K562 (cell line): Measurements from ENCODE around the gene SLC37A4. TPM values are rescaled to one million over a fixed set of nuclear protein-coding genes. Genes with fewer than 3 reads are reported as not detected.
A peak's percentile ranks its signal among the peaks of the same experiment; 100 is the strongest.

Source experiments
- CLOCK ChIP-seq: fragments of 250-450 bp; sonication (Bioruptor Pico); IDR thresholded peaks from 2 replicates; pipeline ENCODE4 v1.4.0; 2020; ENCODE audit warnings: mild to moderate bottlenecking, moderate library complexity, borderline replicate concordance
- COPS2 ChIP-seq: fragments of 450-650 bp; conservative IDR thresholded peaks from 2 replicates; pipeline ENCODE4 v1.6.1; 2016; ENCODE audit warnings: mild to moderate bottlenecking, moderate library complexity
- CREB1 ChIP-seq, 2 experiments: sonication (generic) in 1 of 2; formaldehyde crosslinking in 1 of 2; IDR thresholded peaks; 2 replicates each; pipeline versions ENCODE4 v1.6.1 to v1.8.0; 2012 to 2022; ENCODE audit warnings: inconsistent platforms in 1 of 2, mild to moderate bottlenecking in 1 of 2, missing genetic modification reagents in 1 of 2, moderate library complexity in 1 of 2
- FOXK1 ChIP-seq: sonication (generic); formaldehyde crosslinking; IDR thresholded peaks from 2 replicates; pipeline ENCODE4 v1.8.0; 2022; ENCODE audit warnings: missing genetic modification reagents, mild to moderate bottlenecking, borderline replicate concordance
- GTF2A2 ChIP-seq: IDR thresholded peaks from 2 replicates; pipeline ENCODE4 v1.6.1; 2016; ENCODE audit warnings: mild to moderate bottlenecking, missing genetic modification characterization, missing compliant biosample characterization
- HDAC1 ChIP-seq, 2 experiments: fragments of 450-650 bp; IDR thresholded peaks; 2 replicates each; pipeline ENCODE4 v1.6.1; 2016 to 2017; ENCODE audit warnings: inconsistent platforms in 1 of 2, mild to moderate bottlenecking in 1 of 2, moderate library complexity in 1 of 2
- KAT7 ChIP-seq: sonication (generic); formaldehyde crosslinking; IDR thresholded peaks from 2 replicates; pipeline ENCODE4 v1.8.0; 2022; ENCODE audit warnings: missing genetic modification reagents, mild to moderate bottlenecking, borderline replicate concordance
- RBM14 ChIP-seq: fragments of 200-400 bp; formaldehyde crosslinking; IDR thresholded peaks from 2 replicates; pipeline ENCODE4 v1.6.1; 2018; ENCODE audit warnings: low read depth, mild to moderate bottlenecking, low read length, moderate library complexity, borderline replicate concordance; ENCODE audit not compliant: insufficient read depth
- RREB1 ChIP-seq: fragments of 250-450 bp; sonication (Bioruptor Pico); IDR thresholded peaks from 2 replicates; pipeline ENCODE4 v1.4.0; 2020
- SAP30 ChIP-seq: fragments of 200-600 bp; sonication (generic); IDR thresholded peaks from 2 replicates; pipeline ENCODE4 v1.6.1; 2012; ENCODE audit warnings: borderline replicate concordance, low read depth, mild to moderate bottlenecking, moderate library complexity, low read length, control low read depth, inconsistent platforms; ENCODE audit not compliant: insufficient read depth, poor library complexity, severe bottlenecking
- SIN3A ChIP-seq, 2 experiments: fragments of 150-350 bp in 1 of 2; IDR thresholded peaks; 2 replicates each; pipeline ENCODE4 v1.6.1; 2011 to 2016; ENCODE audit warnings: borderline replicate concordance in 2 of 2, low read depth in 2 of 2, low read length in 2 of 2, mild to moderate bottlenecking in 2 of 2, moderate library complexity in 2 of 2; ENCODE audit not compliant: control insufficient read depth in 1 of 2
- SMARCE1 ChIP-seq: fragments of 450-650 bp; IDR thresholded peaks from 2 replicates; pipeline ENCODE4 v1.7.1; 2016; ENCODE audit warnings: mild to moderate bottlenecking
- ZBED1 ChIP-seq: IDR thresholded peaks from 2 replicates; pipeline ENCODE4 v1.6.1; 2014
- ZC3H4 ChIP-seq: sonication (generic); formaldehyde crosslinking; IDR thresholded peaks from 2 replicates; pipeline ENCODE4 v1.9.0; 2021; ENCODE audit warnings: missing genetic modification reagents, borderline replicate concordance
- ZEB2 ChIP-seq: fragments of 450-650 bp; IDR thresholded peaks from 2 replicates; pipeline ENCODE4 v1.6.1; 2016
- ZNF263 ChIP-seq: sonication (generic); formaldehyde crosslinking; IDR thresholded peaks from 2 replicates; pipeline ENCODE4 v1.8.0; 2022; ENCODE audit warnings: mild to moderate bottlenecking, missing genetic modification reagents, borderline replicate concordance
- ZNF324 ChIP-seq: fragments of 250-450 bp; sonication (Bioruptor Pico); IDR thresholded peaks from 2 replicates; pipeline ENCODE4 v1.4.0; 2020; ENCODE audit warnings: mild to moderate bottlenecking
- ZNF57 ChIP-seq: fragments of 450-650 bp; formaldehyde crosslinking; IDR thresholded peaks from 2 replicates; pipeline ENCODE4 v1.4.0; 2020; ENCODE audit warnings: mild to moderate bottlenecking, moderate library complexity
- ZNF696 ChIP-seq: fragments of 250-450 bp; sonication (Bioruptor Pico); conservative IDR thresholded peaks from 2 replicates; pipeline ENCODE4 v1.4.0; 2020; ENCODE audit warnings: mild to moderate bottlenecking, moderate library complexity
- polyA plus RNA-seq, 8 experiments: library from polyadenylated mRNA; depleted of rRNA in 4 of 8; stranded (reverse) in 5 of 8; unstranded in 3 of 8; fragments of >200 nt; fragmentation: Nextera tagmentation in 2 of 8; fragmentation: Illumina TruSeq in 1 of 8; extraction: Ambion mirVana in 2 of 8; extraction: Trizol in 1 of 8; gene quantifications; 2 replicates each; pipeline versions ENCODE4 v1.2.1 to v1.2.3, GENCODE V29; 2011 to 2014; ENCODE audit warnings: inconsistent platforms in 1 of 8, missing spikeins in 1 of 8
- total RNA-seq, 7 experiments: library from RNA; depleted of rRNA in 6 of 7; stranded (reverse); fragments of >200 nt in 6 of 7; fragmentation: Illumina TruSeq in 2 of 7; extraction: Trizol in 2 of 7; gene quantifications; 2 replicates each; pipeline versions ENCODE4 v1.2.1 to v1.2.3, GENCODE V29; 2011 to 2021; ENCODE audit warnings: low replicate concordance in 1 of 7

SLC37A4 gene
- total and polyA plus RNA-seq, 9 of the 15 experiments (the other 6 are each of a cell fraction or from before 2014, with no cell fraction given): 24.7 to 73.9 (median 40.7) TPM

- TF ChIP-seq ZNF696 (CRISPR knock-in tag) (no peak), RREB1 (0 out of 2 replicates have a peak, but pooled peaks have one; percentile 36), ZC3H4 (peak; percentile 63), RBM14 (peak; percentile 98; the same call in 1 of the 2 replicates), SMARCE1 (no peak), KAT7 (CRISPR knock-in tag) (peak; percentile 76), ZEB2 (0 out of 2 replicates have a peak, but pooled peaks have one; percentile 23), ZNF57 (CRISPR knock-in tag) (no peak), SIN3A (IDR thresholded peaks at IDR 0.05; ENCODE audit: borderline replicate concordance in 2 of 2, control insufficient read depth in 1 of 2, low read depth in 2 of 2, low read length in 2 of 2) (peak in 1 of 2 experiments; percentile 74; a peak in 1 of 4 replicates), CLOCK (no peak), GTF2A2 (tag) (0 out of 2 replicates have a peak, but pooled peaks have one; percentile 25), HDAC1 (IDR thresholded peaks at IDR 0.05) (no peak), SAP30 (peak; percentile 62), FOXK1 (CRISPR knock-in tag) (no peak), COPS2 (no peak), ZNF263 (CRISPR knock-in tag) (0 out of 2 replicates have a peak, but pooled peaks have one; percentile 23), ZBED1 (no peak), ZNF324 (CRISPR knock-in tag) (0 out of 2 replicates have a peak, but pooled peaks have one; percentile 28), CREB1 (IDR thresholded peaks at IDR 0.05) (no peak; the same call in 1 of the 2 replicates), CREB1 (CRISPR knock-in tag; IDR thresholded peaks at IDR 0.05) (no peak)
Measured at GRCh38 chr11:119056421-119056999, 25.8 kb upstream of the SLC37A4 start (continued).
